ENCODE data around the gene SOAT2.

Gene SOAT2, protein sequence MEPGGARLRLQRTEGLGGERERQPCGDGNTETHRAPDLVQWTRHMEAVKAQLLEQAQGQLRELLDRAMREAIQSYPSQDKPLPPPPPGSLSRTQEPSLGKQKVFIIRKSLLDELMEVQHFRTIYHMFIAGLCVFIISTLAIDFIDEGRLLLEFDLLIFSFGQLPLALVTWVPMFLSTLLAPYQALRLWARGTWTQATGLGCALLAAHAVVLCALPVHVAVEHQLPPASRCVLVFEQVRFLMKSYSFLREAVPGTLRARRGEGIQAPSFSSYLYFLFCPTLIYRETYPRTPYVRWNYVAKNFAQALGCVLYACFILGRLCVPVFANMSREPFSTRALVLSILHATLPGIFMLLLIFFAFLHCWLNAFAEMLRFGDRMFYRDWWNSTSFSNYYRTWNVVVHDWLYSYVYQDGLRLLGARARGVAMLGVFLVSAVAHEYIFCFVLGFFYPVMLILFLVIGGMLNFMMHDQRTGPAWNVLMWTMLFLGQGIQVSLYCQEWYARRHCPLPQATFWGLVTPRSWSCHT
- total RNA-seq = 0.13 to 0.66 reads per million in 2 experiments

DNA sequence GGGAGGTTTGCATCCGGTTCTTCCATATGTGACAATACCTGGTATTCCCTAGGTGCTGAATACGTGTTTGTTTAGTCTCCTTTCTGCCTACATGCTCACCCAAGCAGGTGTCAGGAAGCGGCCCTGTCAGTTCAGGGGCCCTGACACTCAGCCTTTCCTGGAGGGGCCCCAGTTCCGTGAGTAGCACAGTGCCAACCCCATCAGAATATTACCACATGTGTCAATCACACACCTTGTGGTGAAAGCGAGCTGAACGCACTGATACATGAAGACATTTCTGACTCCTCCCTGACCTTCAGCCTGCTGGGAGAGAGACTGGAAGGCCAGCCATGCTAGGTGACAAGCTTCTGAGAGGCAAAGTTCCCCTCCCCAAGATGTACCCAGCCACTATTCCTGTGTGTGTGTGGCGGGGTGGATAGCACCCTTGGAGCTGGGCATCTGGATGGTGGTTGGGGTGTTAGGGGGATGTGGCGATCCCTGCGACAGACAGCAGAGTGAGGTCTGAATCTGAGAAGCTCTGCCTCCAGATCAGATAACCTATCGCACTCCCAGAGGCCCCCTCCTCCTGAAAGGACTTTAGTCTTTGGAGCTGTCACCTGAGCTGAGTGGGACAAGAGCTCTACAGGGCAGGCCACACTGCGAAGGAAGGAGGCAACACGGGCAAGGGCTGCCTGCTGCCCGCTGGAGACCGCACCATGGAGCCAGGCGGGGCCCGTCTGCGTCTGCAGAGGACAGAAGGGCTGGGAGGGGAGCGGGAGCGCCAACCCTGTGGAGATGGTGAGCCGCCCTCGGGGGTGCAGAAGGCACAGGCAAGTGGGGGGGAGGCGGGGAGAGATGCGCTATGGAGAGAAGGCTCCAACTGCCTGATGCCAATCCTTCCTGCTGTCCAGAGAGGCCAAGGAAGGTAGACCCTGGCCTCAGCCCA, at the start of gene SOAT2:
TSS of gene SOAT2 (plus strand) at position 604 of the 925 bp plus-strand sequence. CDS start at position 696, 92 bp downstream.
- no peak for DNase-seq (ENCODE audit: low read depth)

DNA sequence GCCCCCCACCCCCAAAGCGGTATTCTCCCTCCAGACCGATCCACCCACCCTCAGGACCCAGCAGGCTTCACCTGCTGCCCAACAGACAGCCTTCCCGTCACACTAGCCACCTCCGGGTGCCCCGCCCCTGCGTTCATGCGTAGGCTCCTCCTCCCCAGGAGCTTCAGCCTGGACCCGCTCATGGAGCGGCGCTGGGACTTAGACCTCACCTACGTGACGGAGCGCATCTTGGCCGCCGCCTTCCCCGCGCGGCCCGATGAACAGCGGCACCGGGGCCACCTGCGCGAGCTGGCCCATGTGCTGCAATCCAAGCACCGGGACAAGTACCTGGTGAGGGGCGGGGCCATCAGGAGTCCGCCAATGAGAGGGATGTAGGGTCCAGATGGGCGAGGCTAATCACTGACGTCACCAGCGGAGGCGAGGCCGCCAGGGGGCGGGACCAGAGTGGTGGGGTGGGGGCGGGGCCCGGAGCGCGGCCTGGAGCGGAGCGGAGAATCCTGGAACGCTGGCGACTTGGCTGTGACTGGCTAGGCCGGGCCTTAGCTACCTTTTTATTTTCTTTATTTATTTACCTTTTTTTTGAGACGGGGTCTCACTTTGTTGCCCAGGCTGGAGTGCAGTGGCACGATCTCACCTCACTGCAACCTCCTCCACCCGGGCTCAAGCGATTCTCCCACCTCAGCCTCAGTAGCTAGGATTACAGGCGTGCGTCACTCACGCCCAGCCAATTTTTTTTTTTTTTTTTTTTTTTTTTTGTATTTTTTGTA, 49.0 kb upstream of the SOAT2 start:
- DNase-seq (ENCODE audit: low read depth) = peak; percentile 93

GRCh38 chr12:53055471-53056266, 47.6 kb upstream of the SOAT2 start:
- no peak for DNase-seq (ENCODE audit: low read depth)

- no peak for DNase-seq (ENCODE audit: low read depth)
Observed at GRCh38 chr12:53056296-53056695, 47.0 kb upstream of the SOAT2 start.

- DNase-seq (ENCODE audit: low read depth) = no peak
Observed at GRCh38 chr12:53056901-53057300, 46.4 kb upstream of the SOAT2 start.

- DNase-seq (ENCODE audit: low read depth) = no peak
Observed at GRCh38 chr12:53057816-53058500, 45.3 kb upstream of the SOAT2 start.

- no peak for DNase-seq (ENCODE audit: low read depth)
Observed at GRCh38 chr12:53058674-53059433, 44.4 kb upstream of the SOAT2 start.

GRCh38 chr12:53059434-53060063, 43.7 kb upstream of the SOAT2 start:
- DNase-seq (ENCODE audit: low read depth) = no peak

DNA sequence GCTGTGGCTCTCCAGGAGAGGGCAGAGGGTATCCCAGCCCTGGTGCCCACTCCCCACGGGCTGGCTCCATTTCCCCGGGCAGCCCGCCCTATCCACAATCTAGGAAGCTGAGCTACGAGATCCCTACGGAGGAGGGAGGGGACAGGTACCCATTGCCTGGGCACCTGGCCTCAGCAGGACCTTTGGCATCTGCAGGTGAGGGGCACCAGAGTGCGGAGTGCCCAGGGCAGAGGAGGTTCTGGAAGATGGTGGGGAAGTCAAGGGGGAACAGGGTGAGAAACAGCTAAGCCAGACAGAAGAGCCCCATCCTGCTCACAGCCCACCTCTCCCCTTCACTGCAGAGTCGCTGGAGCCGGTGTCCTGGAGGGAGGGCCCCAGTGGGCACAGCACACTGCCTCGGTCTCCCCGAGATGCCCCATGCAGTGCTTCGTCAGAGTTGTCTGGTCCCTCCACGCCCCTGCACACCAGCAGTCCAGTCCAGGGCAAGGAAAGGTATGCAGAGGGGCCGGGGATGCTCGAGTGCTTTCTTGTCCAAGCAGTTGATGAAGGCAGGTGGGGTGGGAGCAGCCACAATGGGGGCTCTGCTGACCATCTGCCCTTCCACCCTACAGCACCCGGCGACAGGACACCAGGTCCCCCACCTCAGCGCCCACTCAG, 43.1 kb upstream of the SOAT2 start:
- no peak for DNase-seq (ENCODE audit: low read depth)

GRCh38 chr12:53060721-53061276, 42.5 kb upstream of the SOAT2 start:
- DNase-seq (ENCODE audit: low read depth) = no peak

- DNase-seq (ENCODE audit: low read depth) = no peak
Observed at GRCh38 chr12:53061404-53062010, 41.8 kb upstream of the SOAT2 start.

GRCh38 chr12:53062011-53062961, 41.0 kb upstream of the SOAT2 start:
- DNase-seq (ENCODE audit: low read depth) = no peak

DNA sequence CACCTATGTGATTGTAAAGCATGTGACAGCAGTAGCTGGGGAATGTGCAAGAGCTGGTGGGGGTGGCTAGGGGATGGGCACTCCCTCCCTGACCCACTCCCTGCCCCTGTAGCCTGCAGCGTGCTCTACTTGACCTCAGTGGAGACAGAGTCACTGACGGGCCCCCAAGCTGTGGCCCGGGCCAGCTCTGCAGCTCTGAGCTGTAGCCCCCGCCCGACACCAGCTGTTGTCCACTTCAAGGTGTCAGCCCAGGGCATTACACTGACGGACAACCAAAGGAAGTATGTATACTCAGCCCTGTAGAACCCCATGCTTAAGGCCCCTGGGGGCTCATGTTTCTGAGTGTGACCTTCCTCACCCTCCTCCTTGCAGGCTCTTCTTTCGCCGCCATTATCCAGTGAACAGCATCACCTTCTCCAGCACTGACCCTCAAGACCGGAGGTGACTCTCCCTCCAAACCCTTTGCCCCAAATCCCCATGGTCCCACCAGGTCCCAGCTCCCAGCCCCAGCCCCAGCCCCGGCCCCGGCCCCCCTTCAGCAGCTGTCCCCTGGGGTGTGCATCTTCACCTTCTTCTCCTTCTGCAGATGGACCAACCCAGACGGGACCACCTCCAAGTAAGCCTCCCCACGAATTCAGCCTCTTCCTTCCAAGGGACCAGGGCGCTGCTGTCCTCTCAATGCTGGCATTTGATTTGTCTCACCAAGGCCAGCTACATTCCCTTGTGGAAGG, 40.1 kb upstream of the SOAT2 start:
- no peak for DNase-seq (ENCODE audit: low read depth)

DNA sequence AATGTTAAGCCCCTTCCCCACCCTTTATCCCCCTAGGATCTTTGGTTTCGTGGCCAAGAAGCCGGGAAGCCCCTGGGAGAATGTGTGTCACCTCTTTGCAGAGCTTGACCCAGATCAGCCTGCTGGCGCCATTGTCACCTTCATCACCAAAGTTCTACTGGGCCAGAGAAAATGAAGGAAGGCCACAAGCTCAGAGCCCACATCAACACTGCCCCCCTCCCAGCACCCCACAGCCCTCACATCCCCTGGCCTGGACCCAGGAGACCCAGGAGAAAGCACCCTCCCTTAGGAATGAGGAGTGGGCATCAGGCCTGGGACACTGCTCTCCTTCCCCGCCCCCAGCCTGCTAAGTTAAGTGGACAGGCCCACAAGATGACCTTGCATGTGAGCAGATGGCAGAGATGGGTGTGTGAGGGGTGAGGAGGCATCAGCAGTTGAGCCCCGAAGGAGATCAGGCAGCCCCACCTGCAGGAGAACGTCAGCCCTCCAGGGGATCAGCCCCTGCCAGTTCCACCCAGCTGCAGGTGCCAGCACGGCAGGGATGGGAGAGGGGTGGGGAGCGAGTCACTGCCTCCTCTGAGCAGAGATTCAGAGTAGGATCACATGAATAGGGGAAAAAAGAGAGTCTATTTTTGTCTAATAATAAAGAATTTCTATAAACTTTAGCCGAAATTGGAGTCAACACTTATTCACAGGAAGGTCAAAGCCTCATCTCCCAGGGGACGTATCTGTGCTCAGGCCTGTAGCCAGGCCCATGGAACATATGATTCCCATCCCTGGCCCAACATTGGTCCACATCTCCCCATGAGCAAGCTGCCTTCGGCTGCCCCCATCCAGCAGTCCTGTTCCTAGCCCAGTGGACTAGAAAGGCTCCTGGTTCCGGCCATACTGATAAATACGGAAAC, 39.3 kb upstream of the SOAT2 start:
- DNase-seq (ENCODE audit: low read depth) = no peak

All from T follicular helper cell (primary cell).